MM.1S (cell line): ENCODE results near the gene WDR72.

Experiments
- DNase-seq: peaks from one replicate; pipeline ENCODE4 v3.0.0-alpha.2; 2015
- H2AFZ ChIP-seq: fragments of 300-600 bp; sonication (generic); 2 replicates; pipeline ENCODE4 v1.6.0; 2016; ENCODE audit warnings: antibody characterized with exemption, low read length
- H3F3A ChIP-seq: fragments of 300-600 bp; sonication (generic); 2 replicates; pipeline ENCODE4 v1.6.1; 2016; ENCODE audit warnings: mild to moderate bottlenecking, antibody characterized with exemption, low read length, moderate library complexity, mixed read lengths; ENCODE audit not compliant: insufficient read depth
- H3K27ac ChIP-seq: fragments of 300-600 bp; sonication (generic); 2 replicates; pipeline ENCODE4 v1.5.1; 2016; ENCODE audit warnings: mild to moderate bottlenecking, low read length
- H3K27me3 ChIP-seq: fragments of 300-600 bp; sonication (generic); replicated peaks from 2 replicates; pipeline ENCODE4 v1.6.0; 2016; ENCODE audit warnings: low read length; ENCODE audit not compliant: insufficient read depth
- H3K36me3 ChIP-seq: fragments of 300-600 bp; sonication (generic); replicated peaks from 2 replicates; pipeline ENCODE4 v1.6.1; 2016; ENCODE audit warnings: mild to moderate bottlenecking, low read length, mixed read lengths; ENCODE audit not compliant: insufficient read depth
- H3K4me1 ChIP-seq: fragments of 300-600 bp; sonication (generic); 2 replicates; pipeline ENCODE4 v1.6.1; 2016; ENCODE audit warnings: low read length, mixed read lengths
- H3K4me2 ChIP-seq: fragments of 300-600 bp; sonication (generic); 2 replicates; pipeline ENCODE4 v1.6.0; 2016; ENCODE audit warnings: low read depth, low read length
- H3K4me3 ChIP-seq: fragments of 300-600 bp; sonication (generic); 2 replicates; pipeline ENCODE4 v1.5.1; 2016; ENCODE audit warnings: low read length, mixed read lengths
- H3K79me2 ChIP-seq: fragments of 300-600 bp; sonication (generic); 2 replicates; pipeline ENCODE4 v1.6.1; 2016; ENCODE audit warnings: mixed run types, low read length, mixed read lengths
- H3K9ac ChIP-seq: fragments of 300-600 bp; sonication (generic); 2 replicates; pipeline ENCODE4 v1.6.1; 2016; ENCODE audit warnings: low read length, mixed read lengths
- H3K9me2 ChIP-seq: fragments of 300-600 bp; sonication (generic); replicated peaks from 2 replicates; pipeline ENCODE4 v1.6.1; 2016; ENCODE audit warnings: mild to moderate bottlenecking, low read length, mixed read lengths; ENCODE audit not compliant: insufficient read depth
- H3K9me3 ChIP-seq: fragments of 300-600 bp; sonication (generic); replicated peaks from 2 replicates; pipeline ENCODE4 v1.6.1; 2016; ENCODE audit warnings: mild to moderate bottlenecking, low read length, mixed read lengths; ENCODE audit not compliant: insufficient read depth
- H4K20me1 ChIP-seq: fragments of 300-600 bp; sonication (generic); 2 replicates; pipeline ENCODE4 v1.6.1; 2016; ENCODE audit warnings: mild to moderate bottlenecking, low read length, moderate library complexity, mixed read lengths; ENCODE audit not compliant: insufficient read depth
- EZH2 ChIP-seq: fragments of 300-600 bp; sonication (generic); optimal IDR thresholded peaks from 2 replicates; pipeline ENCODE3; 2017; ENCODE audit warnings: low read depth, mild to moderate bottlenecking, antibody characterized with exemption, low read length, mixed read lengths
- EZH2phosphoT487 ChIP-seq: fragments of 300-600 bp; sonication (generic); IDR thresholded peaks from 2 replicates; pipeline ENCODE4 v1.6.1; 2018; ENCODE audit warnings: antibody characterized with exemption, low read length
- TF ChIP-seq, protein P1 (sequence below): fragments of 300-600 bp; sonication (generic); IDR thresholded peaks from 2 replicates; pipeline ENCODE4 v1.5.1; 2016; ENCODE audit warnings: antibody characterized with exemption, low read length, mixed read lengths

WDR72 gene

DNA sequence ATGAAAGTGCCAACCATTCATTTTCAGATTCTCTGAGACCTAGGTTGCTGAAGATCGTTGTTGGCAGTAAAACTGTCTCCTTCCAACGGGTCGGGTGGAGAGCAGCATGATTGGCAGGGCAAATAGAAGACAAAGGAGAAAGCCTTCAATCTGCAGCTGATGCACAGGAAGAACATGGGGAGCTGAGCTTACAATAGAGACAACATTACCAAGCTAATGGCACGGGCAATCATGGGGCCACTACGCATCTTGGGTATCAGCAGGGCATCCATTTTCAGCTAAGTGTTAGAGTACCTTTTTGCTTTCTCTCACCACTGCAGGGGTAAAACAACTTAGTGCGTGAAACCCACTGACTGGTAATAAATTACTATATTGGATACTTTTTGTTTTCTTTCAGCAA is 114.8 kb downstream of the WDR72 start:
- no peak for TF ChIP-seq EZH2phosphoT487
- no peak for TF ChIP-seq EZH2
- TF ChIP-seq, protein P1, sequence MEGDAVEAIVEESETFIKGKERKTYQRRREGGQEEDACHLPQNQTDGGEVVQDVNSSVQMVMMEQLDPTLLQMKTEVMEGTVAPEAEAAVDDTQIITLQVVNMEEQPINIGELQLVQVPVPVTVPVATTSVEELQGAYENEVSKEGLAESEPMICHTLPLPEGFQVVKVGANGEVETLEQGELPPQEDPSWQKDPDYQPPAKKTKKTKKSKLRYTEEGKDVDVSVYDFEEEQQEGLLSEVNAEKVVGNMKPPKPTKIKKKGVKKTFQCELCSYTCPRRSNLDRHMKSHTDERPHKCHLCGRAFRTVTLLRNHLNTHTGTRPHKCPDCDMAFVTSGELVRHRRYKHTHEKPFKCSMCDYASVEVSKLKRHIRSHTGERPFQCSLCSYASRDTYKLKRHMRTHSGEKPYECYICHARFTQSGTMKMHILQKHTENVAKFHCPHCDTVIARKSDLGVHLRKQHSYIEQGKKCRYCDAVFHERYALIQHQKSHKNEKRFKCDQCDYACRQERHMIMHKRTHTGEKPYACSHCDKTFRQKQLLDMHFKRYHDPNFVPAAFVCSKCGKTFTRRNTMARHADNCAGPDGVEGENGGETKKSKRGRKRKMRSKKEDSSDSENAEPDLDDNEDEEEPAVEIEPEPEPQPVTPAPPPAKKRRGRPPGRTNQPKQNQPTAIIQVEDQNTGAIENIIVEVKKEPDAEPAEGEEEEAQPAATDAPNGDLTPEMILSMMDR: no peak
- DNase-seq: no peak
- no peaks in the 10 kb centered on the region for H3K36me3 ChIP-seq

GRCh38 chr15:53634517-53635106 is 124.9 kb downstream of the WDR72 start:
- TF ChIP-seq EZH2phosphoT487 (no peak), EZH2 (no peak)
- TF ChIP-seq, protein P1: no peak
- Histone ChIP-seq H3K9me2 (no peaks in the 10 kb centered on the region), H3K36me3 (no peaks in the 10 kb centered on the region), H3K9ac (no peak overlapping the region), H3K4me1 (no peaks in the 10 kb centered on the region), H3F3A (no peaks in the 10 kb centered on the region), H3K9me3 (no peaks in the 10 kb centered on the region), H3K79me2 (no peaks in the 10 kb centered on the region), H4K20me1 (no peaks in the 10 kb centered on the region), H3K4me2 (no peak overlapping the region), H3K27ac (no peak overlapping the region), H3K27me3 (no peaks in the 10 kb centered on the region), H2AFZ (no peak overlapping the region), H3K4me3 (no peak overlapping the region)
- DNase-seq: no peak

More for the DNA sequence above, 114.8 kb downstream of the WDR72 start:
- Histone ChIP-seq H3K4me3 (no peak overlapping the region), H3K4me1 (no peaks in the 10 kb centered on the region), H3K27me3 (no peaks in the 10 kb centered on the region), H3K4me2 (no peak overlapping the region), H3K9ac (no peak overlapping the region), H3K9me2 (no peaks in the 10 kb centered on the region), H3K9me3 (no peaks in the 10 kb centered on the region), H4K20me1 (no peaks in the 10 kb centered on the region), H3F3A (no peaks in the 10 kb centered on the region), H3K27ac (no peak overlapping the region), H3K79me2 (no peaks in the 10 kb centered on the region), H2AFZ (no peak overlapping the region)

DNA sequence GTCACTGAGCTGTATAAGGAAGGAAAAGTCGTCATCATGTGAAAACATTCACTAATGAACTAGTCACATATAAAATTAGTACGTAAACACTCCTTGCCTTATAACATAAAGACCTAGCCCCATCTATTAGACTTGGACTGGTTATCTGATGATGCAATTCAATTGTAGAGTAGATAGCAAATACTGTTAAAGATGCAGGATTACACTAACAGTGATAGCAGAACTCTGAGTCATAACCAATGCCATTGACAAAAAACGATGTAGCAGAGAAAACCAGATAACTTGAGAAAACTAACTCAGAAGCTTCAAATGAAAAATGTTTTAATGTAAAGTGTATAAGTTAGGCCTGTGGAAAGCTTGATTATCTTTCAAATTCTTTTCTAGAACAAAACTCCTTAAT is 132.2 kb downstream of the WDR72 start:
- Histone ChIP-seq H3K9ac (no peak overlapping the region), H3K9me2 (no peaks in the 10 kb centered on the region), H3K4me3 (no peak overlapping the region), H4K20me1 (no peaks in the 10 kb centered on the region), H3K9me3 (no peaks in the 10 kb centered on the region), H2AFZ (no peak overlapping the region), H3K27me3 (no peaks in the 10 kb centered on the region), H3F3A (no peaks in the 10 kb centered on the region), H3K27ac (no peak overlapping the region), H3K4me2 (no peak overlapping the region), H3K4me1 (no peaks in the 10 kb centered on the region), H3K79me2 (no peaks in the 10 kb centered on the region), H3K36me3 (no peaks in the 10 kb centered on the region)
- TF ChIP-seq, protein P1: no peak
- no peak for TF ChIP-seq EZH2
- no peak for TF ChIP-seq EZH2phosphoT487
- DNase-seq: no peak
